ENCODE results near the gene SLC39A13.

- TF ChIP-seq FOXP2 (optimal IDR thresholded peaks at IDR 0.05; ENCODE audit: borderline replicate concordance, extremely low read depth, extremely low read length, insufficient read depth) (no peak), SIN3A (IDR thresholded peaks at IDR 0.05; ENCODE audit: borderline replicate concordance, insufficient read depth, low read length) (no peak), POLR2AphosphoS5 (IDR thresholded peaks at IDR 0.05; ENCODE audit: low read depth, low read length) (no peak), TAF1 (IDR thresholded peaks at IDR 0.05; ENCODE audit: borderline replicate concordance, insufficient read depth, low read length) (no peak)
- TF ChIP-seq, protein P1, sequence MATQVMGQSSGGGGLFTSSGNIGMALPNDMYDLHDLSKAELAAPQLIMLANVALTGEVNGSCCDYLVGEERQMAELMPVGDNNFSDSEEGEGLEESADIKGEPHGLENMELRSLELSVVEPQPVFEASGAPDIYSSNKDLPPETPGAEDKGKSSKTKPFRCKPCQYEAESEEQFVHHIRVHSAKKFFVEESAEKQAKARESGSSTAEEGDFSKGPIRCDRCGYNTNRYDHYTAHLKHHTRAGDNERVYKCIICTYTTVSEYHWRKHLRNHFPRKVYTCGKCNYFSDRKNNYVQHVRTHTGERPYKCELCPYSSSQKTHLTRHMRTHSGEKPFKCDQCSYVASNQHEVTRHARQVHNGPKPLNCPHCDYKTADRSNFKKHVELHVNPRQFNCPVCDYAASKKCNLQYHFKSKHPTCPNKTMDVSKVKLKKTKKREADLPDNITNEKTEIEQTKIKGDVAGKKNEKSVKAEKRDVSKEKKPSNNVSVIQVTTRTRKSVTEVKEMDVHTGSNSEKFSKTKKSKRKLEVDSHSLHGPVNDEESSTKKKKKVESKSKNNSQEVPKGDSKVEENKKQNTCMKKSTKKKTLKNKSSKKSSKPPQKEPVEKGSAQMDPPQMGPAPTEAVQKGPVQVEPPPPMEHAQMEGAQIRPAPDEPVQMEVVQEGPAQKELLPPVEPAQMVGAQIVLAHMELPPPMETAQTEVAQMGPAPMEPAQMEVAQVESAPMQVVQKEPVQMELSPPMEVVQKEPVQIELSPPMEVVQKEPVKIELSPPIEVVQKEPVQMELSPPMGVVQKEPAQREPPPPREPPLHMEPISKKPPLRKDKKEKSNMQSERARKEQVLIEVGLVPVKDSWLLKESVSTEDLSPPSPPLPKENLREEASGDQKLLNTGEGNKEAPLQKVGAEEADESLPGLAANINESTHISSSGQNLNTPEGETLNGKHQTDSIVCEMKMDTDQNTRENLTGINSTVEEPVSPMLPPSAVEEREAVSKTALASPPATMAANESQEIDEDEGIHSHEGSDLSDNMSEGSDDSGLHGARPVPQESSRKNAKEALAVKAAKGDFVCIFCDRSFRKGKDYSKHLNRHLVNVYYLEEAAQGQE (IDR thresholded peaks at IDR 0.05; ENCODE audit: insufficient read depth in 1 of 2, low read depth in 2 of 2, low read length in 2 of 2): no peak
Observed at GRCh38 chr11:47451436-47451835, 43.0 kb downstream of the SLC39A13 start.

Data from PFSK-1 (cell line).